Gastroesophageal sphincter (tissue), 3 donors: ENCODE results near the gene MYRIP.

Experiments
- CTCF ChIP-seq, 4 experiments: fragments of 200-600 bp in 2 of 4; fragments of 450-650 bp in 2 of 4; sonication (generic) in 1 of 4; IDR thresholded peaks; one replicate each; pipeline ENCODE4 v1.5.1; 2017 to 2019; ENCODE audit warnings: antibody characterized with exemption in 4 of 4, mild to moderate bottlenecking in 2 of 4, moderate library complexity in 2 of 4
- EP300 ChIP-seq: sonication (generic); formaldehyde crosslinking; IDR thresholded peaks from one replicate; pipeline ENCODE4 v1.6.1; 2017; ENCODE audit warnings: antibody characterized with exemption, mild to moderate bottlenecking
- POLR2A ChIP-seq, 2 donors: fragments of 450-650 bp; IDR thresholded peaks; one replicate each; pipeline ENCODE4 v1.6.1; 2017; ENCODE audit warnings: antibody characterized with exemption in 2 of 2, mild to moderate bottlenecking in 2 of 2, moderate library complexity in 1 of 2
- POLR2AphosphoS5 ChIP-seq: sonication (generic); formaldehyde crosslinking; IDR thresholded peaks from one replicate; pipeline ENCODE4 v1.6.1; 2017; ENCODE audit warnings: antibody characterized with exemption

- TF ChIP-seq CTCF (IDR thresholded peaks at IDR 0.05) (no peak), EP300 (no peak), POLR2A (IDR thresholded peaks at IDR 0.05) (no peak), POLR2AphosphoS5 (no peak)
These were observed 93.8 kb downstream of the MYRIP start for GRCh38 chr3:39903253-39903652.
